Spleen (tissue), 7 donors: Measurements from ENCODE around the gene TMEM273.

ENCODE experiments used
- CTCF ChIP-seq, 11 experiments: fragments of 200-600 bp in 7 of 11; fragments of 450-650 bp in 4 of 11; sonication (generic) in 4 of 11; IDR thresholded peaks in 8 of 11; conservative IDR thresholded peaks in 3 of 11; 1 replicate in 7 of 11; 2 replicates in 4 of 11; pipeline versions ENCODE4 v1.4.0 to v1.8.0; 2016 to 2021; ENCODE audit warnings: antibody characterized with exemption in 11 of 11, inconsistent platforms in 4 of 11, mild to moderate bottlenecking in 1 of 11
- POLR2AphosphoS5 ChIP-seq, 3 donors: sonication (generic); formaldehyde crosslinking; IDR thresholded peaks; one replicate each; pipeline ENCODE4 v1.5.1; 2017; ENCODE audit warnings: antibody characterized with exemption in 3 of 3
- donor health status: DM: no; HTN: no; CAD: no; lungs with moderate emphysema.
- donor health status: DM: no; HTN: no; CAD: no.
- donor health status: DM: no; HTN: no; CAD: no.

- TF ChIP-seq CTCF (IDR thresholded peaks at IDR 0.05 in 8 of 11, conservative IDR thresholded peaks at IDR 0.05 in 3 of 11), result no peak
- TF ChIP-seq POLR2AphosphoS5 (IDR thresholded peaks at IDR 0.05), result no peak
Measured at GRCh38 chr10:49184642-49185111, 3.5 kb downstream of the TMEM273 start.
